Limb (tissue), 2 donors: ENCODE results near the gene GATC.
"Not testable (repeated sequence)": the region's sequence is repeated elsewhere in the genome, so short reads cannot be mapped to it uniquely, and the experiment has no call there.

Source experiments
- DNase-seq, 2 donors: peaks; one replicate each; pipeline ENCODE4 v3.0.0-alpha.2; 2016; ENCODE audit errors: extremely low spot score in 2 of 2

The GATC gene

DNA sequence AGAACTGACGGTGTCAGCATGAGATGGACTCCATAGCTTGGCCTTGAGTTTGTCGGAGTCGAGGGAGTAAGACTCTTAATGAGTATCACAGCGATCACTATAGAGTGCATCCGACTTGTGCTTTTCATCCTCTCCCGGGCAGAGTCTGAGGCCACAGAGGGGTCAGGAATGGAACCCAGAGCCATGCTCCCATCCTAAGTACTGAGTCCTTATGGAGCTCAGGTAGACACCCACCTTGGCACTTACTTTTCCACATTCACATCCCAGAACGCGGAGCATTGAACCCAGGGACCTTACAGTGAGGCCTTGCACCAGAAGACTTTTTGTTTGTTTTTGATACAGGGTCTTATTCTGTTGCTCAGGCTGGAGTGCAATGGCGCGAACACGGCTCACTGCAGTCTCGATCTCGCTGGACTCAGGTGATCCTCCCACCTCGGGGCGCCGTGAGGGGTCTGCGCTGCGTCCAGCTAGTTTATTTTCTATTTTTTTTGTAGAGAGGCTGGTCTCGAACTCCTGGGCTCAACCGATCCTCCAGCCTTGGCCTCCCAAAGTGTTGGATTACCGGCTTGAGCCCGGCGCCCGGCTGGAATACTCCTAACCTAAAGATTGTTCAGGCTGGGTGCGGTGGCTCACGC is 24.0 kb downstream of the GATC start:
- DNase-seq: no peak

DNA sequence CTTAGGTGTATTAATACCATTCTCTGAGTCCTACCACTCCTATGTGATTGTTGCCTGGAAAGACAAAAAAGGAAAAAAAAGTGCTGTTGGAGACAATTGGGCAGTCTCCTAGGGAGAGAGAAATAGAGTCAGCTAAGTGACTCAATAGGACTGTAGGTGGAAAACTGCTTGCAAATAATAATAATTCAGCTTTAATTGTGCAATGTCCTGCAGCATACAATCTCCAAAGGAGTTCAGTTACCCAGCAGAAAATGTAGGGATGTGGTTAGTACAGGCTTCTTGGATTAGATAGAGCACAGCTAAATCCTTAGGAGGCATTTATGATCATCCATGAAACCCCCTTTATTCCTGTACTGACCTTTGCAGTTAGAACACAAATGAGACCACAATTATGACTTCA is 26.3 kb downstream of the GATC start:
- DNase-seq: no peak

DNA sequence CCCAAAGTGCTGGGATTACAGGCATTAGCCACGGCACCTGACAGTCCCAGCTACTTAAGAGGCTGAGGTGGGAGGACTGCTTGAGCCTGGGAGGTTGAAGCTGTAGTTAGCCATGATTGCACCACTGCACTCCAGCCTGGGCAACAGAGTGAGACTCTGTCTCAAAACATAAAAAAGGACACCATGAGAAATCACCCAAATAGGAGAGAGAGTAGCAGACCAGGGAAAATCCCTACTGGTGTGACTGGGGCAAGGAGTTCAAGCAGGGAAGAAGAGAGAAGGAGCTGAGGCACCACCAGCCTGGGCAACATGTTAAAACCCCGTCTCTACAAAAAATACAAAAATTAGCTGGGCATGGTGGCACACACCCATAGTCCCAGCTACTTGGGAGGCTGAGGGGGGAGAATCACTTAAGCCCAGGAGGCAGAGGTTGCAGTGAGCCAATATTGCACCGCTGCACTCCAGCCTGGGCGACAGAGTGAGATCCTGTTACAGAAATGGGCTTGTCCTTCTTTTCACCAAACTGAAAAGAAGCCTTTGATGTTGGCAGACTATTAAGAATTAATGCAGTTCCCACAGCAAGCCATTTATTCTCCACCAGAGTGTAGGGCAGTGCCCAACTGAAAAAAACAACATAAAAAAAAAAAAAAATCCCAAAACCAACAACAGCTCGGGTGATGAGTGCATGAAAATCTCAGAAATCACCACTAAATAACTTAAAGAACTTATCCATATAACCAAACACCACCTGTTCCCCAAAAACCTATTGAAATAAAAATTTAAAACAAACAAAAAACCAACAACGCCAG is 27.8 kb downstream of the GATC start:
- no peak for DNase-seq

DNA sequence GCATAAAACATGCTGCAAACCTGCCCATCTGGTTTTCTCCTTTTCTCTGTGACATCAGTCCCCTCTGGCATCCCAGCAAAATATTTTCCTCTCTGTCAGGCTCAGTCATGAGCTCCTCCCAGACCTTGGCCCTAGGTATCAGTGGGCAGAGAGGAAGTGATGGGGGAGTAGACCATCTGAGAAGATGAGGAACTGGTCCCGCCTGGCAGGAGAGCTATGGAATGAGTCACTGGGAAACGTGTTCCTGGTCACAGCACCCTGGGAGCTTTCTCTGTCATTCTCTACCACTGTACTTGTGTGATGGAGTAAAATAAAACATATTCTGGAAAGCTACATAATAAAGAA is 28.3 kb downstream of the GATC start:
- DNase-seq: no peak

DNA sequence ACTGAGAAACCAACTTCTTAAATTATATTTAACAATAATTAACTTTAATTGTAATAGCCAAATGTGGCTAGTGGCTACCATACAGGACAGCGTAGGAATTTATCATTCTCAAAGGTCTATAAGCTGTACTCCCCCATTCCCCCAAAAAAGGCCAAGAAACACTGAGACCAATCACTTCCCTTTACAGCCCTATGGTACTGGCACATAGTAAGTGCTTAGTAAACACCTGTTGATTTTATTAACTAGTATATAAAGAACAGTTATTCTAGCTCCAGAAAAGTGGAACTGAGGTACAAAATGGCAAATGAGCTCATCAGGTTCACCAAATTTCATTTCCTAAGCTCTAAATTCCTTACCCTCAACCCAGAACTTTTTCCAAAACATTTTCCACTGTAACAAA is 29.4 kb downstream of the GATC start:
- DNase-seq: no peak

DNA sequence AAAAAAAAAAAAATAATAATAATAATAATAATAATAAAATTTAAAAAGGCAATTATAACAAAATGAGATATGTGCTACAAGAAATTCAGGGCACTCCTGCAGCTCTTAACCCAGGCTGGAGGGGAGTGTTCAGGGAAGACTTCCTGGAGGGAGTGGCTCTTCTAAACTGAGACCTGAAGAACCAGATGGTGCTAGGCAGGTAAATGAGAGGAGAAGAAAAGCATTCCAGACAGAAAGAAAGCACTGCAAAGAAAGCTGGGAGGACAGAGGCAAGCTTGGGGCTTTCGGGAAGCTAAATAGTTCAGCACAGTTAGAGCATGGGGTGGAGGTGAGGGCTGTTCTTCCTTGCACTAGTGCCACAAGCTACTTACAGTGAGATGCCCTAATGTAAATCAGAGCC is 33.2 kb downstream of the GATC start:
- DNase-seq: no peak

DNA sequence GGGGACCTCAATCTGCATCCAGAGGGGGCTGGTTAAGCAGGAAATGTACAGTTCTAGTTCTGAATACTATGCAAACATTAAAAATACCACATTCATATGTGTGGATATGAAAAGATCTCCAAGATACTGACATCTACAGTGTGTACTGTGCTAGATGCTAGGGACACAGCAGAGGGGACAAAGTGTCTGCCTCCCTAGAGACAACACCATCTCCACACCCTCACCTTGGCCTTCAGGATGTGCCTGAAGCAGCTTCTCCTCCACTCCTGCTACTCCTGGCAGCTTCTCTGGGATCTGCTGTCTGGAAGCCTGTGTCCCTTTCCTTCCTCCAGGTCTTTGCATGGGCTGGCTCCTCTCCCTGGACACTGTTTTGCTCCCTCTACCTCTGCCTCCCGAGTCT is 34.0 kb downstream of the GATC start:
- no peak for DNase-seq

DNA sequence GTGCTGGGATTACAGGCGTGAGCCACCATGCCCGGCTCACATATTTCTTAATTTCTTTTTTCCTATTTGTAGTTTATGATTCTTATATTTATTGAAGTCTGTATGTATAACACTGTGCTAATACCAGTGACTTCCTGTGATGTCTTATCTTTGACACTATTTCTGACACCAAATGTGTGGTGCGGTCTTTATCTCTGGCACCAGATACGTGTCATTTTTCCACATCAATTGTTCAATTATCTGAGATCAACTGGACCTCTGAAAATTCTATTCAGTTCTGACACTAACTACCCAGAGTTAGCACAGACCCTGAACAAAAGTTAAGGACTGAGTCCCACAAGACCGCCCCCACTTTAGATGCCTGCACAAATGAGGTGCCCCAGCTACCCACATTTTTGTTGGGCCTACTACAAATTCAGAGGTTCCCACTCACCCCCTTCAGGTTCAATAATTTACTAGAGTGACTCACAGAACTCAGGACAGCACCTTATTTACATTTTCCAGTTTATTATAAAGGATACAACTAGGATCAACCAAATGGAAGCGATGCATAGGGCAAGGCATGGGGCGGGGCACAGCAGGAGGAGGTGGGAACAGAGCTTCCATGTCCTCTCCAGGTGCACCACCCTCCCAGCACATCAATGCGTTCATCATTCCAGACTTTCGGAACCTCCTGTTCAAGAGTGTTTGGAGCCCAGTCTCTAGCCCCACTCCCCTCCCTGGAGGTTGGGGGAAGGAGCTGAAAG is 35.0 kb downstream of the GATC start:
- no peak for DNase-seq

DNA sequence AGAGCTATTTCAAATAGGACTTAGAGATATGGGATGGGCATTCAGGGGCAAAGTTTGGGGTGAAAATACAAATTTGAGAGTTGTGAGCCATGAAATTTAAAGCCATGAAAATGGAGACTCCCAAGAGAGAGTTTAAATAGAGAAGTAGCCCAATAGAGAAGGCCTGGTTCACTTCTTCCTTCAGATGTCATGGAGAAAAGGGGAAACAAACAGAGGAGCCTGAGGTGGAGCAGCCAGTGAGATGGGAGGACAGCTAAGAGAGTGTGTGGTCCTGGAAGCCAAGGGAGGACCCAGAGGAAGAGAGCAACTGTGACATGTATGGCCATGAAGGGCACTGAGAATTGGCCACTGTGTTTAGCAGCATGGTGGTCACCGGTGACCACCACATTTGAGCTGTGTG is 37.4 kb downstream of the GATC start:
- no peak for DNase-seq

DNA sequence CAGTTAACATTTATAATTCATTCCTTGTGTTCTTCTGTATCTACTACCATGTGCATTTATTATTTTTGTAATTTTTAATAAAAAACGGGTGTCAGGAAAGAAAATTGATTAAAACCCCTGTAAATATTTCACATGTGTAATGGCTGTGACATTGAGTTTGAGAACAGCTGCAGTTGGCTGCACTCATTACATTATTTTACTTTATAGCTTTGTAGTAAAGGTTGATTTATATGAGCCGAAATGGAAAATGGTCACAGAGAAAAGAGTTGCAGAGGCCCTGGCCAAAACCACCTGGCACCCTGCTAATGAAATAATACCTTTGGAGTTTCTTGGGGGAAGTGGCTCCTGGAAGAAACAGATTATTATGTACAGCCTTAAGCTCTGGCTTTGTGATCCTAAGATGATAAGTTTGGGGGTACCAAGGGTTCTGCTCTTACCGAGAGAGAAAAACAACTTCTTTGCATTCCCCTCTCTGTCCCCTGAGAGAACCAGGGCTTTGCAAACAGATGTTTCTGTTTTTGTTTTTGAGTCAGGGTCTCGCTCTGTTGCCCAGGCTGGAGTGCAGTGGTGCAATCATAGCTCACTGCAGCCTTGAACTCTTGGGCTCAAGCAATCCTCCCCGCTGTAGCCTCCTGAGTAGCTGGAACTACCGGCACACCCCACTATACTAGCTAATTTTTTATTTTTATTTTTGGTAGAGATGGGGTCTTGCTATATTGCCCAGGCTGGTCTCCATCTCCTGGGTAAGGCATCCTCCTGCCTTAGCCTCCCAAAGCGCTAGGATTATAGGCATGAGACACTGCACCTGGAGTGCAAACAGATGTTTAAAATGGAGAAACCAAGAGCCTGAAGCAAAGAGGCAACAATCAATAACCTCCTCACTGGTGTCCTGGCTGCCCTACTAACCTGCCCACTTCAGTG is 40.0 kb downstream of the GATC start:
- DNase-seq: no peak

DNA sequence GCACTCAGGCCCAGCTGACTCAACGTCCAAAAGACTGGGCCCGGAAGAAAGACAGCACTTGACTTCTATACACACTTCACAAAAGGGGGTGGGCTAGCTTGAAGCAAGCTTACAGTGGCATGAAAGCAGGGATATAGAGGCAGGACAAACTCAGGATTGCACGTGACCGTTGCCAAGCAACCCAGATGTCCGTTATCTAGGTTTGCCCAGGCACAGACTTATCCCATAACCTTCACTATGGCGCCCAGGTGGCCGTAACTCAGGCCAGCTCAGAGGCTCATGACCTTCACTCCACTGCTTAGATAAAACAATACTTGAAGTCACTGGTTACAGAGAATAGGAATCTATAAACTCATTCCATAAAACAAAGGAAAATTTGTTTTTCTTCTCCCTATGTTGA is 41.3 kb downstream of the GATC start:
- DNase-seq: not testable (repeated sequence)

DNA sequence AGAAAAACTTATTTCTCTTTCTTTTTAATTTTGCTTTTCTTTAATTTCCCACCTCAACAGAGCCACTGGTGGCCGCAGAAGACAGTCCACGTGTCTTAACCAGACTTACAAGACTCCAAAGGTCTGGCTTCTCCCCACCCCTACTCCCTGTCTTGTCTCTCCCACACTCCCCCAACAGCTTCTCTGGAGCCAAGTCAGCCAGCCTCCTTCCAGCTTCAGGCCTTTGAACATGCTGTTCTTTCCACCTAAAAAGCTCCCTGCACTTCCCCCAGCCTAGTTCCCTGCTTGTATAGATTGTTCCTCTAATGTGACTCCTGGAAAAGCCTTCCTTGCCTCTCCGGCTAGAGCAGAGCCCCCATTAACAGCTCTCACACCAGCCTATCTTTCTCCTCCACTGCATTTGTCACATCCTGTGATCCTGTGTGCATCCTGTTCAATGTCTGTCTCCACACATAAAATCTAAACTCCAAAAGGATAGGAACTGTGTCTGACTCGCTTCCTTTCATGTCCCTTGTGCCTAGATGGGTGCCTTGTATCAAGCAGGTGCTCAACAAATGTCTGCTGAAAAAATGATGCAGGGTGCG is 41.9 kb downstream of the GATC start:
- DNase-seq: no peak

DNA sequence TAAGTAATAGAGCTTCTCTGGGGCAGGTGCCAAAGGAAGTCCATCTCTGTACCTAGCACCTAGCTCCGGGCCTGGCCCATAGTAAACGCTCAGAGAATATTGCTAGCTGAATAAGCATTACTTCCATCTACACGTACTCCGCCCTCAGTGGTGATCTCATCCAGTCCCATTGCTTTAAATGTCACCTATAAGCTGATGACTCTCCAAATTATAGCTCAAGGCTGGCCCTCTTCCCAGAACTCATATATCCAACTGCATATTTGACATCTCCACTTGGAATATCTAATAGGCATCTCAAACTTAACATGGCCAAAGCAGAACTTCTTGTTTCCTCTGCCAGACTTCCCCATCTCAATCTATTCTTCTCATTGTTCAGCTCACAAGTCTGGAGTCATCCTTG is 42.8 kb downstream of the GATC start:
- peak in 1 of 2 donors; percentile 14 for DNase-seq

DNA sequence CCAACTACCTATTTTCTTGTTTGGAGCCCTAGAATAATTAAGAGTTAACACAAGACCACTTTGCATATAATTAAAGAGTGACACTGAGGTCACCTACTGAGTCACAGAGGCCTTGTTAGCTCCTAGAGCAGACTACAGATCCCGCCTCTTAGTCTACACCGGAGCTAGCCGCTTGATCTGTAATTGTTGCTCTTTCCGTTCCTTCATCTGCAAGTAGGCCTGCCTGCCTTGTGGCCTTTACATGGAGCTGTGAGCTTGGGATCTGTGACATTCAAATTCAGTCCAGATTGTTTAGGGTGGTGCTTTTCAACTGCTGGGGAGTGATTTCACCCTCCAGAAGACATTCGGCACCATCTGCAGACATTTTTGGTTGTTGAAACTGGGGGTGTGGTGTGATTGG is 44.1 kb downstream of the GATC start:
- no peak for DNase-seq

DNA sequence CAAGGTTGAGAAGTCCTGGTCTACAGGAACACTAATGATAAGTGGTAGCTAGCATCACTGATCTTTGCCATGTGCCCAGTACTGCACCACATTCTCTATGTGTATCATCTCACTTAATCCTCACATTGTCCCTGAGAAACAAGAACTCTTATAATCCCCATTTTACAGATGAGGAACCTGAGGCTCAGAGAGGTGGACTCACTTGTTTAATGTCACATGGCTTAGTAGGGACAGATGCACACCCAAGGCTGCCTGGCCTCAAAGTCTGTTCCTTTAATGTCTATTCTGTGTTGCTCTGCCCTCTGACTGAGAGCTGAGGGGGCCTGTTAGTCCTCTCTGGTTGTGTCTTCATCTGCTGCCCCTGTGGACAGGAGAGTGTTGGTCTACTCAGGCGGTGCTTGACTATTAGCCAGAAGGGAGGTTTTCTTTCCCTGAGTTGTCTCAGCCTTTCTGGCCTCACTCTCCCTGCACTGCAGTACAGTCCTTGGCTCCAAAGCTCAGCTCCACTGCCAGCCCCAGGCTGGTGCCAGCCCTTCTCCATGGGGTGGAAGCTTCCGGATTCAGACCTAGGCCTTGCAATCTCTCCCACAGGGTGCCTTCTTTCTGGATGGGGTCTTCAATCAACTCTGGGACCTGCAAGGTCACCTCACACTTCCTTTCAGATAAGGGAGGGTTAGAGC is 44.7 kb downstream of the GATC start:
- no peak for DNase-seq

DNA sequence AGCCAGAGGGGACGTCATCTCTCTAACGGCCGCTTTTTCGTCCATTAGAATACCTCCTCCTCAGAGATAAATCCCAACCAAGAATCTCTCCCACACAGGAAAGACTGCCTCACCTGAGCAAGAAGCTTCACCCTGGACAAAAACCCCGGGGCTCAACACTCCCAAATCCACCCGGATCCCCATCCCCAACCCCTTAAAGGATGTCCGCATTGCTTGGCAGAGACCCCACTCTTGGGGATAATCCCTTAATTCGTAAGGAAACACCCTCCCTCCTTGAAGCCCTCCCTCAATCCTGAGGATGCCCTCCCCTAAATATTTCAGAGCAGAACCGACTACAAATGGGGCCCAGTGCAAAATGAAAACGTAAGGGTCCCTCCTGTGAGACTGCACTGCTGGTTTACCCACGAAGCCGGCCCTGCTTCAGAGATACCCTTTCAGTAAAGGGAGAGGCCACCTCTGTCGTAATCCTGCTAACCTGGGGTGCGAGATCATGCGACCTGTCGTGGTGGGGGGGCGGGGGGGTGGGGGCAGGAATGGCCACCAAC is 49.0 kb downstream of the GATC start:
- DNase-seq: no peak

DNA sequence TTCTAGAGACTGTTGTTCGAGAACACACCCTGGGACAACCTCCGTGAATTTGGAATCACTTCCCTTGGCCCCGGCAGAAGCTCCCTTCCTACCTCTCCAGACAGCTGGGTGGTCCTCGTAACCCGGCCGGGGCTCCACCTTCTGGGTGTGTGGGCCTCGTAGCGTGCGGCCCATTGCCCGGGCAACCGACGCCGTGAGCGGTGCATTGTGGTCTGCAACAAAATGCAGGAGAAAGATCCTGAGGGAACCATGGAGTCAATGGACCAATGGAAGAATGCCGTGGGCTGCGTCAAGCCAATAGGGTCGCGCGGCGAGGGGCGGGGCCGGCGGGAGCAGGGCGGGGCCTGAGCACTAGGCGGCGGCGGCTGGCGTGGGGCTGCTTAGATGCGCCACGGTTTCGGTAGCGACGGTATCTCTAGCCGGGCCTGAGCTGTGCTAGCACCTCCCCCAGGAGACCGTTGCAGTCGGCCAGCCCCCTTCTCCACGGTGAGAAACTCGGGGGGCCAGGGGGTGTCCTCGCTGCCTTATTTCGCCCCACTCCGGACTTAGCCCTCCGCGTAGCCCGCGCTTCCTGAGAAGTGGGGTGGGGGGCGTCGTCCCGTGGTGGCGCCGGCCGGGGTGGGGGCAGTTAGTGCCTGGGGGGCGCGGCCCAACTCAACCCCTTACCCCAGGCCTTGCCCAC is 49.6 kb downstream of the GATC start, which contains the start of gene DYNLL1:
Gene DYNLL1 (plus strand): TSS at position 383 of the 682 bp plus-strand sequence. CDS start 309 bp downstream, outside the sequence.
- DNase-seq: peak; percentile 96 to 99

DNA sequence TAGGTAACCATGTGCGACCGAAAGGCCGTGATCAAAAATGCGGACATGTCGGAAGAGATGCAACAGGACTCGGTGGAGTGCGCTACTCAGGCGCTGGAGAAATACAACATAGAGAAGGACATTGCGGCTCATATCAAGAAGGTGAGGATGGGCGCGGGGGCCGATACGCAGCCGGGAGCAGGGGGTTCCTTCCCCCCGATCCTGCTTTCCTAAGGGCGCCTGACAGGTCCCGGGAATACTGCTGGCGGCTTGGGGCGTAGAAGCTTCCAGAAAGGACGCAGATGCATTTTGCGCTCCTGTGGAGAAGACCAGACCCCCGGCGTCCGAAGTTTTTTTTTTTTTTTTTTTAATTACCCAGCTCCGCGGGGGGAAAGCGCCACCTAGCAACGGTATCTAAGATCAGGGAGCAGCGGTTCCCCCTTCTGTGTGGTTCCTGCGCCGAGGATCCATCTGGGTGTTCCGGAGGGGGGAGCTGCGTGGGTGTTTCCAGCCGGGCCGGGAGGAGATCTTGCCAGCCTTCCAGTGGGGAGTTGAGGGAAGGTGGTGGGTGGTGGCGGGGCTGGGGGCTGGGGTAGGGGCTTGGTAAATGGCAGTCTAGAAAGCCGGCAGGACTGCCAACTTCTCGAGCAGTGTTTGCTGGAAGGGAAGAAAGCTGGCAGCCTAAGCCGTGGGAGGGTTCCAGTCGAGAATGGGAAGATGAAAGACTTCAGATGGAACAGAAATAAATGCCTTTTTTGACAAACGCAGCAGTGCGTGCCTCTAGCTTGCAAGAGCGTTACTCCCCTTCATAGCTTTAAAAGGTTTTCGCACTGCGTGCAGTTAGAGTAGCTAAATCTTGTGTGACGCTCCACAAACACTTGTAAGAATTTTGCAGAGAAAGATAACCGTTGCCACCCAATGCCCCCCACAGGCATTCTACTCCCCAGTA is 50.4 kb downstream of the GATC start:
- DNase-seq: peak; percentile 32 to 75
